KMS-11 (cell line): ENCODE data around the gene ATXN7L1.

Experiments used
- H2AFZ ChIP-seq: fragments of 200-600 bp; sonication (generic); 2 replicates; pipeline ENCODE4 v1.6.1; 2016; ENCODE audit warnings: antibody characterized with exemption, mixed run types, low read depth
- H3K27ac ChIP-seq: fragments of 200-600 bp; sonication (generic); 2 replicates; pipeline ENCODE4 v1.6.1; 2016; ENCODE audit warnings: mild to moderate bottlenecking, mixed run types
- H3K27me3 ChIP-seq: fragments of 200-600 bp; sonication (generic); 2 replicates; pipeline ENCODE4 v1.6.1; 2017; ENCODE audit warnings: mild to moderate bottlenecking, low read depth, mixed run types, moderate library complexity; ENCODE audit not compliant: insufficient read depth
- H3K36me3 ChIP-seq: fragments of 200-600 bp; sonication (generic); 2 replicates; pipeline ENCODE4 v1.6.1; 2017; ENCODE audit warnings: mild to moderate bottlenecking, mixed run types; ENCODE audit not compliant: insufficient read depth
- H3K4me1 ChIP-seq: fragments of 200-600 bp; sonication (generic); 2 replicates; pipeline ENCODE4 v1.6.1; 2016; ENCODE audit warnings: mild to moderate bottlenecking, low read depth, mixed run types; ENCODE audit not compliant: poor library complexity, severe bottlenecking
- H3K4me2 ChIP-seq: fragments of 200-600 bp; sonication (generic); 2 replicates; pipeline ENCODE4 v1.7.0; 2016; ENCODE audit warnings: mild to moderate bottlenecking, mixed run types
- H3K4me3 ChIP-seq: fragments of 200-600 bp; sonication (generic); IDR thresholded peaks from 2 replicates; pipeline ENCODE4 v1.6.1; 2017; ENCODE audit warnings: low read depth, low read length, mixed read lengths; ENCODE audit not compliant: insufficient read depth
- H3K79me2 ChIP-seq: fragments of 200-600 bp; sonication (generic); 2 replicates; pipeline ENCODE4 v1.6.1; 2016; ENCODE audit warnings: low read depth, mixed run types; ENCODE audit not compliant: insufficient read depth
- H3K9ac ChIP-seq: fragments of 200-600 bp; sonication (generic); 2 replicates; pipeline ENCODE4 v1.6.1; 2016; ENCODE audit warnings: mild to moderate bottlenecking, mixed run types
- H4K20me1 ChIP-seq: fragments of 200-600 bp; sonication (generic); 2 replicates; pipeline ENCODE4 v1.6.1; 2016; ENCODE audit warnings: mild to moderate bottlenecking, mixed run types; ENCODE audit not compliant: insufficient read depth
- TF ChIP-seq, protein P1 (sequence below): fragments of 200-600 bp; sonication (generic); conservative IDR thresholded peaks from 2 replicates; pipeline ENCODE4 v1.6.1; 2017; ENCODE audit warnings: low read depth, mild to moderate bottlenecking, antibody characterized with exemption, low read length, moderate library complexity, mixed read lengths

ATXN7L1 gene

DNA sequence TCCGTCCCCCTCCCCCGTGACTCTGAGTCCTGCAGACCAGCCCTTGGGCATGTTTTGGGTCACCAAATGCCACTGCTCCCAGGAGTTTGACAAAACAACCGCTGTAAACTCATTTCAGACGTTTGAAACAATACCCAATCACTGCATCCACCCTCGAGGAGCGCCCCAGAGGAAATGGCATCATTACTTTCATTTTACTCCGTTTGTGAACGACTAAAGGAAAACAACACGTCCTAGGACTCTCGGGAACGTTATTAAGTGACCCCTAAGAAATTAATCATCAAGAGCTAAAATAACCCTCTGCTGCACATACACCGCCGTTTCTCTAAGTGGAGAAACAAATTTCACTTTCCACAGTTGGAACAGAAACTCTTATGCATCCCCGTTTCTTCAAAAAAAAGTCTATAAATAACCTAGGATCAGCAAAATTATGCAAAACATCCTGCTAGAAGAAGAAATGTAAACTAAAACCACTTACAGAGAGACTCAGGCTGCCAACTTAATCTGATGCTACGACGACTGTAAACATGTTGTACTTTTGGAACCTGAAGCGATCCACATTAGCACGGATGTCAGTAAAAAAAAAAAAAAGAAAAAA, 185.2 kb downstream of the ATXN7L1 start:
- peaks cover 10% of the 10 kb centered on the region for H3K4me1 ChIP-seq
- TF ChIP-seq, protein P1, sequence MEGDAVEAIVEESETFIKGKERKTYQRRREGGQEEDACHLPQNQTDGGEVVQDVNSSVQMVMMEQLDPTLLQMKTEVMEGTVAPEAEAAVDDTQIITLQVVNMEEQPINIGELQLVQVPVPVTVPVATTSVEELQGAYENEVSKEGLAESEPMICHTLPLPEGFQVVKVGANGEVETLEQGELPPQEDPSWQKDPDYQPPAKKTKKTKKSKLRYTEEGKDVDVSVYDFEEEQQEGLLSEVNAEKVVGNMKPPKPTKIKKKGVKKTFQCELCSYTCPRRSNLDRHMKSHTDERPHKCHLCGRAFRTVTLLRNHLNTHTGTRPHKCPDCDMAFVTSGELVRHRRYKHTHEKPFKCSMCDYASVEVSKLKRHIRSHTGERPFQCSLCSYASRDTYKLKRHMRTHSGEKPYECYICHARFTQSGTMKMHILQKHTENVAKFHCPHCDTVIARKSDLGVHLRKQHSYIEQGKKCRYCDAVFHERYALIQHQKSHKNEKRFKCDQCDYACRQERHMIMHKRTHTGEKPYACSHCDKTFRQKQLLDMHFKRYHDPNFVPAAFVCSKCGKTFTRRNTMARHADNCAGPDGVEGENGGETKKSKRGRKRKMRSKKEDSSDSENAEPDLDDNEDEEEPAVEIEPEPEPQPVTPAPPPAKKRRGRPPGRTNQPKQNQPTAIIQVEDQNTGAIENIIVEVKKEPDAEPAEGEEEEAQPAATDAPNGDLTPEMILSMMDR, result no peak
- peak overlapping the region; percentile 17; the same call in 1 of the 2 replicates for H3K27ac ChIP-seq
- peak overlapping the region; percentile 85 for H2AFZ ChIP-seq
- no peaks in the 10 kb centered on the region for H3K27me3 ChIP-seq
- peak overlapping the region; percentile 56; the same call in 1 of the 2 replicates for H3K9ac ChIP-seq
- H4K20me1 ChIP-seq, result no peaks in the 10 kb centered on the region
- H3K36me3 ChIP-seq, result no peaks in the 10 kb centered on the region
- H3K79me2 ChIP-seq, result no peaks in the 10 kb centered on the region
- no peak overlapping the region for H3K4me3 ChIP-seq
- H3K4me2 ChIP-seq, result peak overlapping the region; percentile 75

DNA sequence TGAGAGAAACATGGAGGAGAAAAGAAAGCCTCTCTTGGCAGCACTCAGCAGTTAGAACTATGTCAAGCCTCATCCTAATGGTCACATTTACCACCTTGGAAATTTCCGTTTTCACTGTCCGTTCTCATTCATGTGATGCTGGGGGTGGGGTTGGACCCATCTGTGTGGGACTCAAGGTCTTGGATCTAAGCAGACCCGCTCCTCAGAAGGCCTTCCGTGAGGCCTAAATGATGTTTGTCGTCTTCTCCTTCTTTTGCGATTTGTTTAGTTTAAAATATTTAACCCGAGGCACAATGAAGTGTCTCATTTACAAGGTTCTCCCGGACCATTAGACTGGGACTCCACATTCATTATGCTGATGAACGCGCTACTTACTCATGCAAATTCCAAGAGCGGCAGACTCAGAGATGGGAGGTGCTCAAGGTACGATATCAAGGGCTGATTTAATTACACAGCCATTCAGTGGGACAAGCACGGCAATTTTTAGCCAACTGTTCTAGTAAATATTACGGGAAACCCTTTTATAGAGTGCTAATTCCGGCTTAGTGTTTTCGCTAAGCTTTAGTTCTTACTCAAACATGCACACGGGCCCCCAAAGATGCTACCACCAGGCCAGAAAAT, 186.0 kb downstream of the ATXN7L1 start:
- H3K4me2 ChIP-seq, result peak overlapping the region; percentile 75; the same call in 1 of the 2 replicates
- TF ChIP-seq, protein P1, result no peak
- H4K20me1 ChIP-seq, result no peaks in the 10 kb centered on the region
- no peak overlapping the region for H3K4me3 ChIP-seq
- H3K4me1 ChIP-seq, result peaks cover 10% of the 10 kb centered on the region
- H3K36me3 ChIP-seq, result no peaks in the 10 kb centered on the region
- H3K79me2 ChIP-seq, result no peaks in the 10 kb centered on the region
- H2AFZ ChIP-seq, result peak overlapping the region; percentile 85; the same call in 1 of the 2 replicates
- H3K27me3 ChIP-seq, result no peaks in the 10 kb centered on the region
- no peak overlapping the region for H3K27ac ChIP-seq
- H3K9ac ChIP-seq, result no peak overlapping the region

DNA sequence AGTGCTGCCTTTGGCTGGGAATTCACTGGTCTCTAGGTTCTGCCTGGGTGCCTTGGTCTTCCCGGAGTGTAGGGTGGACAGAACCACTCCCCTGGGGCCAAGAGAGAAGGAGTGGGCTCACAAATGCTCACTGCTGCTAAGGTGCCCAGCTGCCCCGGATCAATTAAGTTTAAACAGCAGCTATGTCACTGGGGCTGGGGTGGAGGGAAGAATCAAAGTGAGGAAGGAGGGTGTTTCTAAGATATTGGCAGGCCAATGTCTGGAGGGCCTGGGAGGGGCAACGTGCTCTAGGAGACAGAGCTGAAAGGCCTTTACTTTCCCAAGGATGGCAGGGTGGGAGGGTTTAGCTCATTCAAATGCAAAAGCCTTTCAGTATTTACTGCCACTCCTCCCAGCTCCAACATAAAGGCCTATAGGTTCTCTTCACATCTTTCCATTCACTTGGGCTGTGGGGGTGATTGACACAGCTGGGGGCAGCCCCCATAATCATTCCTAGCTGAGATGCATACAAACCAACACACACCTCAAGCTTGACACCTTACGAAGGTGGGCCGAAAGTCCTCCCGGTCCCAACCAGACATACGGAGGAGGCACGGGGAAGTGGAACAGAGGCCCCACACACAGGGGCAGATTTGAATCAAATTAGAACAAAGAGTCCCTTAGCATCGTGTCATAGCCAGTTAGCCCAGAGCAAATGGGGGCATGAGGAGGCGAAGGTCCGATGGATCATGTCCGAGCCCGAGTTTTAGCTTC, 187.2 kb downstream of the ATXN7L1 start:
- Histone ChIP-seq H3K9ac (no peak overlapping the region), H3K27ac (no peak overlapping the region), H3K79me2 (no peaks in the 10 kb centered on the region), H3K4me2 (no peak overlapping the region), H2AFZ (no peak overlapping the region), H3K4me3 (no peak overlapping the region), H3K36me3 (no peaks in the 10 kb centered on the region), H3K4me1 (peaks cover 10% of the 10 kb centered on the region), H4K20me1 (no peaks in the 10 kb centered on the region), H3K27me3 (no peaks in the 10 kb centered on the region)
- TF ChIP-seq, protein P1, result no peak

DNA sequence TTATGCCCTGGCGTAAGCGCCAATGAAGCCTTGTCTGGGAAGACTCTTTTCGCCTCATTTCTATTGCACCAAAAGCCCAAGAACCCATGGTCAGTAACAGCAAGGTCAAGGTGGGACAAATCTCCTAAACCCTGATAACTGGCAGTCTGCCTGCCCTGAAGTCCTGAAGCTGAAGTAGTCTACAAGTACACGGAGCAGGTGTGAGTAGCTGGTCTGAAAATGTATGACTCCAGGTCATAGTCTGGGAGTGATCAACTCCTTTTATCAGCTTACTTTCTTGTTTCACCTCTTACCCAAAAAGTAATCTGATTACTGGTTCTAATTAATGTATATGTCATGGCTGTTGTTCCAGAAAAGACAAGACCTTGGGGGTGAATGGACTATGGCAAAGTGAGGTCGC, 187.8 kb downstream of the ATXN7L1 start:
- Histone ChIP-seq H3K27me3 (no peaks in the 10 kb centered on the region), H4K20me1 (no peaks in the 10 kb centered on the region), H2AFZ (no peak overlapping the region), H3K36me3 (no peaks in the 10 kb centered on the region), H3K9ac (no peak overlapping the region), H3K4me3 (no peak overlapping the region), H3K4me2 (no peak overlapping the region), H3K79me2 (no peaks in the 10 kb centered on the region), H3K4me1 (peaks cover 9% of the 10 kb centered on the region), H3K27ac (no peak overlapping the region)
- TF ChIP-seq, protein P1, result no peak
